ENCODE data around the gene C15orf39.
A peak's percentile ranks its signal among the peaks of the same experiment; 100 is the strongest.

GRCh38 chr15:75204340-75205063 is 2.8 kb downstream of the C15orf39 start:
- peak; percentile 87 to 98 (median 95) for TF ChIP-seq CTCF (IDR thresholded peaks at IDR 0.05)
- TF ChIP-seq POLR2A (IDR thresholded peaks at IDR 0.05), result no peak
